Measurements from ENCODE around the gene OSMR.
"Not testable (repeated sequence)": the region's sequence is repeated elsewhere in the genome, so short reads cannot be mapped to it uniquely, and the experiment has no call there.

The OSMR gene

GRCh38 chr5:38831909-38832308, 13.9 kb upstream of the OSMR start:
- DNase-seq, result no peak

- DNase-seq, result no peak
Observed at GRCh38 chr5:38832810-38833209, 13.0 kb upstream of the OSMR start.

- DNase-seq, result no peak
Observed at GRCh38 chr5:38835887-38836286, 9.9 kb upstream of the OSMR start.

GRCh38 chr5:38837416-38837815, 8.4 kb upstream of the OSMR start:
- DNase-seq, result no peak

- no peak for DNase-seq
Observed at GRCh38 chr5:38837932-38838331, 7.9 kb upstream of the OSMR start.

- no peak for DNase-seq
Observed at GRCh38 chr5:38843665-38844064, 2.1 kb upstream of the OSMR start.

GRCh38 chr5:38846379-38847011, 683 bp downstream of the OSMR start:
- no peak for DNase-seq

GRCh38 chr5:38847559-38848347, 1.9 kb downstream of the OSMR start:
- no peak for DNase-seq

GRCh38 chr5:38848637-38849036, 2.8 kb downstream of the OSMR start:
- DNase-seq, result no peak

GRCh38 chr5:38851640-38852039, 5.8 kb downstream of the OSMR start:
- DNase-seq, result not testable (repeated sequence)

GRCh38 chr5:38853753-38854470, 8.1 kb downstream of the OSMR start:
- DNase-seq, result no peak

GRCh38 chr5:38854907-38855306, 9.1 kb downstream of the OSMR start:
- DNase-seq, result no peak

- no peak for DNase-seq
Observed at GRCh38 chr5:38856660-38857059, 10.8 kb downstream of the OSMR start.

GRCh38 chr5:38858839-38859238, 13.0 kb downstream of the OSMR start:
- DNase-seq, result no peak

GRCh38 chr5:38861986-38862770, 16.4 kb downstream of the OSMR start:
- not testable (repeated sequence) for DNase-seq

- no peak for DNase-seq
Observed at GRCh38 chr5:38866362-38867031, 20.7 kb downstream of the OSMR start.

- no peak for DNase-seq
Observed at GRCh38 chr5:38867032-38867398, 21.2 kb downstream of the OSMR start.

GRCh38 chr5:38867416-38867815, 21.6 kb downstream of the OSMR start:
- no peak for DNase-seq

- DNase-seq, result no peak
Observed at GRCh38 chr5:38870595-38870994, 24.8 kb downstream of the OSMR start.

GRCh38 chr5:38871058-38871605, 25.3 kb downstream of the OSMR start:
- no peak for DNase-seq

GRCh38 chr5:38871790-38872551, 26.2 kb downstream of the OSMR start:
- no peak for DNase-seq

GRCh38 chr5:38872826-38873225, 27.0 kb downstream of the OSMR start:
- no peak for DNase-seq
